Measurements from ENCODE around the gene NKAIN1.
"Not testable (repeated sequence)": the region's sequence is repeated elsewhere in the genome, so short reads cannot be mapped to it uniquely, and the experiment has no call there.

- TF ChIP-seq CTCF (conservative IDR thresholded peaks at IDR 0.05; ENCODE audit: low read length); EZH2phosphoT487 (IDR thresholded peaks at IDR 0.05; ENCODE audit: borderline replicate concordance, low read depth, low read length): not testable (repeated sequence)
These were observed 101.8 kb downstream of the NKAIN1 start for GRCh38 chr1:31137873-31138272.

All from OCI-LY7 (cell line).